ENCODE results near the gene SDC4.

The SDC4 gene

GRCh38 chr20:45343532-45344167, 4.6 kb downstream of the SDC4 start:
- DNase-seq (ENCODE audit: low read depth) = no peak

- DNase-seq (ENCODE audit: low read depth) = no peak
These were observed 5.2 kb downstream of the SDC4 start for GRCh38 chr20:45342855-45343531.

- DNase-seq (ENCODE audit: low read depth) = no peak
These were observed 6.0 kb downstream of the SDC4 start for GRCh38 chr20:45341939-45342854.

DNA sequence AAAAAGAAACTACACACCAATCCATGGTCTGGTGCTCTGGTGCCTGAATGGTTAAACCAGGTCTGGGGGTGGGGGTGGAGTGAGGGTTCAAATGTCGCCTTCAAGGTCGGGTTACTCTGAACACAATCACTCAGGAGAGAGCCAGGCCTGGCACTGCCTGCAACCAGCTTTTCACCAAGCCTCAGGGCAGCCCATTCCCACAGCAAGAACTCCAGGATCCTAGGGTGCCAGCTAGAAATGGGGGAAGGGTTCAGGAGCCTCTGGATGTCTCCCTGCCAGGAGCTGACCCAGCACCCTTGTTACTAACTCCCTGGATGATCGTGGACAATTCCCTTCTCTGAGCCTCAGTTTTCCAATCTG, 6.7 kb downstream of the SDC4 start:
- no peak for DNase-seq (ENCODE audit: low read depth)

GRCh38 chr20:45340951-45341350, 7.3 kb downstream of the SDC4 start:
- DNase-seq (ENCODE audit: low read depth) = no peak

DNA sequence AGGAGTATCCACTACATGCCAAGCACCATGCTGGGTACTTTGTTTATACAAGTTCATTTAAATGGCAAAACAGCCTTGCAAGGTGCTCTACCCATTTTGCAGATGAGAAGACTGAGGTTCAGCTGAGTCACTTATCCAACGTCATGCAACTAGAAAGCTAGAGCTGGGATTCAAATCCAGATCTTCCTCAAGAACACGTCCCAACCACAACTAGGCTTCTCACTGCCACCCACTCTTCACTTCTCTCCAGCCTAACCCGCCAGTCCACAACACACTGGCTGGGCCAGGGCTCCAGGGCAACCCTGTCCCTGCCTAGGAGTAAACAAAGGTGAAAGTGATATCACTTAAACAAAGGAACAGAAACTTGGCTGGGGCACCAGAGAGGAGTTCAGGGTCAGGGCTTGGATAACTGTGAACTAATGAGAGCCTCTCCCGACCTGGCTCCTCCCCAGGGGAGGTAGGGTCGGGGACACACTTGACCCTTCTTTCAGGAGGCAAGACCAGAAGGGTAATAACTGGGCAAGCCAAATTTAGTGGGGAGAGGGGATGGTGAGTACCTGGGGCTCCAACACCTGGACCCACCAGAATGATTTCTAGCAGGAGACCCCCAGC, 7.9 kb downstream of the SDC4 start:
- no peak for DNase-seq (ENCODE audit: low read depth)

- no peak for DNase-seq (ENCODE audit: low read depth)
These were observed 8.4 kb downstream of the SDC4 start for GRCh38 chr20:45339799-45340198.

- DNase-seq (ENCODE audit: low read depth) = no peak
These were observed 9.1 kb downstream of the SDC4 start for GRCh38 chr20:45339084-45339483.

- no peak for DNase-seq (ENCODE audit: low read depth)
These were observed 9.8 kb downstream of the SDC4 start for GRCh38 chr20:45338121-45339030.

DNA sequence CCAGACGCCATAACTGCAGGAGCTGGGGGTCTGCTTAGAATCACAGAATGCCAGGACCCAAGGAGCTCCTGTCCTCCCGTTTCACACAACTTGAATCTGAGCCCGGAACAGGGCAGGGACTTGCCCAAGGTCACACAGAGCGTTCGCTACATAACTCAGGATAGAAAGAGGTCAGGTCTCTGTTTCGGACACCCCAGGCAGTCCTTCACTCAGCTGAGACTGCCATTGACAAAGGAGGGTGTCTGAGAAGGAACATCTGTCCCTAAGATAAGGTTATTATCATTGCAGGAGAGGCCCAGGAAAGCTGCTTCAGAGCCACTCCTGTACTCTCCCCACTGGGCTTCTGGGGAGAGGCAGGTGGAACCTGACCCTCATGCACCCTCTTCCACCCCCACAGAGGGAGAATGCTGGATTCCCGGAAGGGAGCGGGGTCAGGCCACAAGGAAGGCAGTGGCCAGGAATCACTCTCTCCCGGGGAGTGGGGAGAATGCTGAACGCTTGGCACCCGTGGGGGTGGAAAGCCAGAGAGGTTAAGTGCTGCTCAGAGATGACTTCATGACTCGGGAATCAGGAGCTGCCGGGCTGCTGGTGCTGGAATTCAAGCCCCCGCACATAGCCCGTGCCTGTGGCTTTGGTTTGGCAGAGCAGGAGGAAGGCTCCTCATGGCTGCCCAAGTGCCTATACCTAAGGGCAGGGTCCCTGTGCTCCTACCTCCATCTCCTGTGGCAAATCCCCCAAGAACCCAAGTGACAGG, 10.7 kb downstream of the SDC4 start:
- DNase-seq (ENCODE audit: low read depth) = no peak

- DNase-seq (ENCODE audit: low read depth) = no peak
These were observed 11.5 kb downstream of the SDC4 start for GRCh38 chr20:45336530-45337366.

DNA sequence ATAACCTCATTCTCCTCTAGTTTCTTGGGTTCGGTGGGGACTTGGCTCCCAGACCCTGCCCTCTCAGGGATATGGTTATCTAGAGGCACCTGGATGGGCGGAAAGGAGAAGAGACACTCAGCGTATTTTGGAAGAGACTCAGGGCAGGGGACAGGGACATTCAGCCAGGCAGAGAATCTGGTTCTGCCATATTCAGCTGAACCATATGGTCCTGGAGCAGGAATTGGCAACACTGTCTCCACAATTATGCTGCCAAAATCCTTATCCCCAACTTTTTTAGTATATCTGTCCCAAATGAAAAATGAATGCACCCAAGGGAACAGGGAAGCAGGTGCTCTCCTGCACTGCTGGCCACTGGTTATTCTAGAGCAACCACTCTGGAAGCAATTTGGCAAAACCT, 17.7 kb downstream of the SDC4 start:
- DNase-seq (ENCODE audit: low read depth) = no peak

GRCh38 chr20:45329497-45330319, 18.5 kb downstream of the SDC4 start:
- DNase-seq (ENCODE audit: low read depth) = no peak

- no peak for DNase-seq (ENCODE audit: low read depth)
These were observed 19.8 kb downstream of the SDC4 start for GRCh38 chr20:45328451-45328850.

DNA sequence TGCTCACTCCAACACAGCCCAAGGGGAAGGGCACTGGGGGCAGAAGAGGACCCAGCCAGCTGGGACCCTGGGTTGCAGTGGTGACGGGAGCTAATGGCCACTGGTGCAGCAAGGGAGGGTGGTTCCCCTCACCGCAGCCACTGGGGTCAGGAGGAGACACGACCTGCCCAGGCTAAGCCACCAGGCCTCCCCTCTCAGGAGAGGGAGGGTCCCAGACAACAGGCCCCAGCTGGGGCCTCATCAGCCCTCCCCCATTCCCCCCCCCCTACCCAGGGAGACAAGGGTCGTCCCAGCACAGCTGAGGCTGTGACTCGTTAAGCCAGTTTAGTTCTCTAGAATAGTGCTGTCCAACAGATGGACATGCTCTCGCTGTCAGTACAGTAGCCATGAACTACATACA, 22.9 kb downstream of the SDC4 start:
- no peak for DNase-seq (ENCODE audit: low read depth)

GRCh38 chr20:45323731-45324130, 24.5 kb downstream of the SDC4 start:
- no peak for DNase-seq (ENCODE audit: low read depth)

DNA sequence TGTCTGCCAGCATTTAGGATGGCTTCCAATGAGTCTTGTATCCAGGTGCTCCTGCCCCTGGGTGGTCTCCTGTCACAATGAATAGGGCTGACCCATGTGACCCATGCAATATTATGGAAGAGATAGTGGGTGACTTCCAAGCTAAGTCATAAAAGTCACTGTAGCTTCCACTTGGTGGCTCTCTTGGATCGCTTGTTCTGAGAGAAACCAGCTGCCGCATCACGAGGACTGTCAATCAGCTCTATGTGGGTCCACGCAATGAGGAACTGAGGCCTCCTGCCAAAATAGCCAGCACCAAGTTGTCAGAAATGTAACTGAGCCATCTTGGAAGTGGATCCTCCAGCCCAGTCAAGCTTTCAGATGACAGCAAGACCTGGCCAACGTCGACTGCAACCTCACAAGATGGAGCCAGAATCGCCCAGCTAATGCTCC, 25.3 kb downstream of the SDC4 start:
- no peak for DNase-seq (ENCODE audit: low read depth)

- no peak for DNase-seq (ENCODE audit: low read depth)
These were observed 27.2 kb downstream of the SDC4 start for GRCh38 chr20:45320948-45321595.
